Fibroblast of lung (primary cell): ENCODE data around the gene FAM107B.

Source experiments
- EZH2 ChIP-seq: IDR thresholded peaks from 2 replicates; pipeline ENCODE4 v1.5.1; 2012; ENCODE audit warnings: low read length, control low read depth, mild to moderate bottlenecking; ENCODE audit errors: missing control alignments
- TF ChIP-seq, protein P1 (sequence below), 2 donors: IDR thresholded peaks in 1 of 2; conservative IDR thresholded peaks in 1 of 2; 1 replicate in 1 of 2; 2 replicates in 1 of 2; pipeline ENCODE4 v1.5.1; 2011 to 2012; ENCODE audit warnings: low read length in 2 of 2, control low read depth in 1 of 2, inconsistent platforms in 1 of 2, low read depth in 1 of 2, mild to moderate bottlenecking in 1 of 2

DNA sequence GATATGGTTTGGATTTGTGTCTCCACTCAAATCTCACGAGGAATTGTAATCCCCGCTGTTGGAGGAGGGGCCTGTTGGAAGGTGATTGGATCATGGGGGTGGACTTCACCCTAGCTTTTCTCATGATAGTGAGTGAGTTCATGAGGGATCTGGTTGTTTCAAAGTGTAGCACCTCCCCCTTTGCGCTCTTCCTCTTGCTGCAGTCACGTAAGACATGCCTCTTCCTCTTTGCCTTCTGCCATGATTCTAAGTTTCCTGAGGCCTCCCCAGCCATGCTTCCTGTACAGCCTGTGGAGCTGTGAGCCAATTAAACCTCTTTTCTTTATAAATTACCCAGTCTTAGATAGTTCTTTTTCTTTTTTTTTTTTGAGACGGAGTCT, 46.1 kb upstream of the FAM107B start:
- TF ChIP-seq, protein P1, sequence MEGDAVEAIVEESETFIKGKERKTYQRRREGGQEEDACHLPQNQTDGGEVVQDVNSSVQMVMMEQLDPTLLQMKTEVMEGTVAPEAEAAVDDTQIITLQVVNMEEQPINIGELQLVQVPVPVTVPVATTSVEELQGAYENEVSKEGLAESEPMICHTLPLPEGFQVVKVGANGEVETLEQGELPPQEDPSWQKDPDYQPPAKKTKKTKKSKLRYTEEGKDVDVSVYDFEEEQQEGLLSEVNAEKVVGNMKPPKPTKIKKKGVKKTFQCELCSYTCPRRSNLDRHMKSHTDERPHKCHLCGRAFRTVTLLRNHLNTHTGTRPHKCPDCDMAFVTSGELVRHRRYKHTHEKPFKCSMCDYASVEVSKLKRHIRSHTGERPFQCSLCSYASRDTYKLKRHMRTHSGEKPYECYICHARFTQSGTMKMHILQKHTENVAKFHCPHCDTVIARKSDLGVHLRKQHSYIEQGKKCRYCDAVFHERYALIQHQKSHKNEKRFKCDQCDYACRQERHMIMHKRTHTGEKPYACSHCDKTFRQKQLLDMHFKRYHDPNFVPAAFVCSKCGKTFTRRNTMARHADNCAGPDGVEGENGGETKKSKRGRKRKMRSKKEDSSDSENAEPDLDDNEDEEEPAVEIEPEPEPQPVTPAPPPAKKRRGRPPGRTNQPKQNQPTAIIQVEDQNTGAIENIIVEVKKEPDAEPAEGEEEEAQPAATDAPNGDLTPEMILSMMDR (conservative IDR thresholded peaks at IDR 0.05 in 1 of 2, IDR thresholded peaks at IDR 0.05 in 1 of 2; ENCODE audit: low read depth in 1 of 2, low read length in 2 of 2): no peak
- TF ChIP-seq EZH2: no peak
